ENCODE measurements around the gene PRKCH. TPM values are rescaled to one million over a fixed set of nuclear protein-coding genes. Genes with fewer than 3 reads are reported as not detected.
A peak's percentile ranks its signal among the peaks of the same experiment; 100 is the strongest.

The PRKCH gene
- total and polyA plus RNA-seq, 2 donors (not counting 3 experiments of a cell fraction or from before 2014, with no cell fraction given) = 97.7 to 103 TPM

DNA sequence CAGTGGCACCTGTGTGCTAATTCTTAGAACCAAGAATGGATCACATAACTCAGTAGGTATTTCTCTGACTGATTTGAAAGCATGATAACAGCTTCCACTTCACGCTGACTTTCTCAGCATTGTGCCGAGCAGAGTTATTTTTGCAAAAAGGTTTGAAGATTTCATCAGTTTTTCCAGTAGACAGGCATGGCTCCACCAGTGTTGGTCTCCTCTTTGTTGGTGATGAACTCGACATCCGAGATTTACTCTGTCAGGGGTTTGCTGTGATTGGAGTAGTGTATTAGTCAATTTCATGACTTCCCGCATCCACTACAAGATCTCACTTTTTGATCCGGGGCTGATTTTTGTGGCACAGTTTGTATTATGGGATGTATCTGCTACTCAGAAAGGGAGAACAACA, 85.3 kb downstream of the PRKCH start:
- no peak overlapping the region for H3K4me3 ChIP-seq (replicated peaks in 1 of 3; ENCODE audit: insufficient read depth in 1 of 3, low read depth in 1 of 3, low read length in 3 of 3)
- DNase-seq (ENCODE audit: low read depth, low spot score) (peak; percentile 25), FAIRE-seq (no peak)
- H3K27ac ChIP-seq (ENCODE audit: insufficient read depth, low read depth, low read length) = no peak overlapping the region
- H3K4me1 ChIP-seq (ENCODE audit: control insufficient read depth, extremely low read depth, insufficient read depth, low read length) = peaks cover 30% of the 10 kb centered on the region
- ChIA-PET POLR2A (no interaction called here), CTCF (interaction anchor here (1.0 kb wide), 1 partner anchor 10 kb away, joined by 3 read pairs; no protein-coding TSS in a partner anchor)
- H3K4me2 ChIP-seq (ENCODE audit: insufficient read depth, low read length) = peak overlapping the region; percentile 44
- H3K9me3 ChIP-seq (replicated peaks; ENCODE audit: control insufficient read depth, insufficient read depth, low read length) = no peaks in the 10 kb centered on the region
- H3K9ac ChIP-seq (replicated peaks; ENCODE audit: extremely low read depth, insufficient read depth, low read length) = no peak overlapping the region
- H4K20me1 ChIP-seq (replicated peaks; ENCODE audit: control insufficient read depth, extremely low read depth, insufficient read depth, low read length) = no peaks in the 10 kb centered on the region
- peaks cover 61% of the 10 kb centered on the region for H3K79me2 ChIP-seq (ENCODE audit: control insufficient read depth, insufficient read depth, low read length)
- H3K9me1 ChIP-seq (replicated peaks; ENCODE audit: control insufficient read depth, extremely low read depth, insufficient read depth, low read length) = no peaks in the 10 kb centered on the region
- H3K36me3 ChIP-seq (ENCODE audit: control insufficient read depth in 2 of 2, extremely low read depth in 1 of 2, insufficient read depth in 2 of 2, low read length in 2 of 2) = peaks cover 0 to 6% of the 10 kb centered on the region in 2 experiments
- TF ChIP-seq MYC (IDR thresholded peaks at IDR 0.05; ENCODE audit: low read depth, low read length) (no peak), POLR2A (IDR thresholded peaks at IDR 0.05; ENCODE audit: low read depth, low read length) (no peak), EZH2 (IDR thresholded peaks at IDR 0.05; ENCODE audit: borderline replicate concordance, low read depth, low read length, severe bottlenecking) (no peak), JUN (IDR thresholded peaks at IDR 0.05; ENCODE audit: borderline replicate concordance, insufficient read depth, insufficient read length, low read depth) (no peak), FOS (IDR thresholded peaks at IDR 0.05; ENCODE audit: borderline replicate concordance, insufficient read depth, low read length) (no peak), GATA2 (IDR thresholded peaks at IDR 0.05; ENCODE audit: insufficient read depth, insufficient read length, low read depth, low read length) (no peak), POLR2AphosphoS5 (IDR thresholded peaks at IDR 0.05; ENCODE audit: insufficient read depth, low read depth, low read length) (no peak)
- TF ChIP-seq, protein P1, sequence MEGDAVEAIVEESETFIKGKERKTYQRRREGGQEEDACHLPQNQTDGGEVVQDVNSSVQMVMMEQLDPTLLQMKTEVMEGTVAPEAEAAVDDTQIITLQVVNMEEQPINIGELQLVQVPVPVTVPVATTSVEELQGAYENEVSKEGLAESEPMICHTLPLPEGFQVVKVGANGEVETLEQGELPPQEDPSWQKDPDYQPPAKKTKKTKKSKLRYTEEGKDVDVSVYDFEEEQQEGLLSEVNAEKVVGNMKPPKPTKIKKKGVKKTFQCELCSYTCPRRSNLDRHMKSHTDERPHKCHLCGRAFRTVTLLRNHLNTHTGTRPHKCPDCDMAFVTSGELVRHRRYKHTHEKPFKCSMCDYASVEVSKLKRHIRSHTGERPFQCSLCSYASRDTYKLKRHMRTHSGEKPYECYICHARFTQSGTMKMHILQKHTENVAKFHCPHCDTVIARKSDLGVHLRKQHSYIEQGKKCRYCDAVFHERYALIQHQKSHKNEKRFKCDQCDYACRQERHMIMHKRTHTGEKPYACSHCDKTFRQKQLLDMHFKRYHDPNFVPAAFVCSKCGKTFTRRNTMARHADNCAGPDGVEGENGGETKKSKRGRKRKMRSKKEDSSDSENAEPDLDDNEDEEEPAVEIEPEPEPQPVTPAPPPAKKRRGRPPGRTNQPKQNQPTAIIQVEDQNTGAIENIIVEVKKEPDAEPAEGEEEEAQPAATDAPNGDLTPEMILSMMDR (IDR thresholded peaks at IDR 0.05; ENCODE audit: extremely low read depth in 1 of 2, insufficient read depth in 1 of 2, low read depth in 1 of 2, low read length in 2 of 2) = no peak
- TF ChIP-seq, protein P2, sequence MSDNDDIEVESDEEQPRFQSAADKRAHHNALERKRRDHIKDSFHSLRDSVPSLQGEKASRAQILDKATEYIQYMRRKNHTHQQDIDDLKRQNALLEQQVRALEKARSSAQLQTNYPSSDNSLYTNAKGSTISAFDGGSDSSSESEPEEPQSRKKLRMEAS (IDR thresholded peaks at IDR 0.05; ENCODE audit: insufficient read depth, insufficient read length) = no peak
- H2AFZ ChIP-seq (ENCODE audit: low read depth, low read length) = no peak overlapping the region
- dilution Hi-C loops (cut with MboI; ENCODE audit: extremely low pct_ligation_motif_present, low sequenced_read_pairs) = no loop called here
- intact Hi-C loops (cut with micrococcal nuclease) = no loop called here
- no peaks in the 10 kb centered on the region for H3K27me3 ChIP-seq (ENCODE audit: control insufficient read depth in 2 of 2, insufficient read depth in 2 of 2, low read length in 2 of 2)
- no TSS peak for BruUV-seq (replicated peaks)
